Neural crest cell (in vitro differentiated cells): Measurements from ENCODE around the gene TSSK6. TPM values are rescaled to one million over a fixed set of nuclear protein-coding genes. Genes with fewer than 3 reads are reported as not detected.

ENCODE experiments used
- DNase-seq: peaks from one replicate; pipeline ENCODE4 v3.0.0; 2021; ENCODE audit warnings: low read depth, mixed read lengths, low spot score
- H3K27ac Mint-ChIP-seq: one replicate; pipeline ENCODE4 v1.8.0; 2021; ENCODE audit warnings: mild to moderate bottlenecking, mixed read lengths; ENCODE audit not compliant: unreplicated experiment
- H3K27me3 Mint-ChIP-seq: 2 replicates; pipeline ENCODE4 v1.8.0; 2021; ENCODE audit warnings: low read depth, mild to moderate bottlenecking, mixed read lengths
- H3K36me3 Mint-ChIP-seq: 2 replicates; pipeline ENCODE4 v1.8.0; 2021; ENCODE audit warnings: low read depth, mild to moderate bottlenecking, mixed read lengths
- H3K4me1 Mint-ChIP-seq: 2 replicates; pipeline ENCODE4 v1.8.0; 2021; ENCODE audit warnings: mixed read lengths
- H3K4me3 Mint-ChIP-seq: one replicate; pipeline ENCODE4 v1.8.0; 2021; ENCODE audit warnings: mild to moderate bottlenecking, mixed read lengths
- H3K9me3 Mint-ChIP-seq: 2 replicates; pipeline ENCODE4 v1.8.0; 2021; ENCODE audit warnings: mixed read lengths
- CTCF ChIP-seq: fragments of 200-600 bp; sonication (generic); conservative IDR thresholded peaks from 2 replicates; pipeline ENCODE4 v1.5.0; 2021; ENCODE audit warnings: antibody characterized with exemption, mild to moderate bottlenecking
- total RNA-seq: library from RNA; stranded (reverse); gene quantifications from 2 replicates; pipeline ENCODE4 v1.2.1, GENCODE V29; 2021

Gene TSSK6
- total RNA-seq, 1 donor from 2014 or later = 2.9 TPM

- peak overlapping the region; percentile 47 for H3K4me3 Mint-ChIP-seq
- no peaks in the 10 kb centered on the region for H3K9me3 Mint-ChIP-seq
- peaks cover 8% of the 10 kb centered on the region for H3K36me3 Mint-ChIP-seq
- H3K4me1 Mint-ChIP-seq = peaks cover 37% of the 10 kb centered on the region
- no peak for DNase-seq
- no peak overlapping the region for H3K27ac Mint-ChIP-seq
- H3K27me3 Mint-ChIP-seq = peaks cover 17% of the 10 kb centered on the region
- no peak for TF ChIP-seq CTCF
Measured at GRCh38 chr19:19532806-19533701, 17.7 kb upstream of the TSSK6 start.

DNA sequence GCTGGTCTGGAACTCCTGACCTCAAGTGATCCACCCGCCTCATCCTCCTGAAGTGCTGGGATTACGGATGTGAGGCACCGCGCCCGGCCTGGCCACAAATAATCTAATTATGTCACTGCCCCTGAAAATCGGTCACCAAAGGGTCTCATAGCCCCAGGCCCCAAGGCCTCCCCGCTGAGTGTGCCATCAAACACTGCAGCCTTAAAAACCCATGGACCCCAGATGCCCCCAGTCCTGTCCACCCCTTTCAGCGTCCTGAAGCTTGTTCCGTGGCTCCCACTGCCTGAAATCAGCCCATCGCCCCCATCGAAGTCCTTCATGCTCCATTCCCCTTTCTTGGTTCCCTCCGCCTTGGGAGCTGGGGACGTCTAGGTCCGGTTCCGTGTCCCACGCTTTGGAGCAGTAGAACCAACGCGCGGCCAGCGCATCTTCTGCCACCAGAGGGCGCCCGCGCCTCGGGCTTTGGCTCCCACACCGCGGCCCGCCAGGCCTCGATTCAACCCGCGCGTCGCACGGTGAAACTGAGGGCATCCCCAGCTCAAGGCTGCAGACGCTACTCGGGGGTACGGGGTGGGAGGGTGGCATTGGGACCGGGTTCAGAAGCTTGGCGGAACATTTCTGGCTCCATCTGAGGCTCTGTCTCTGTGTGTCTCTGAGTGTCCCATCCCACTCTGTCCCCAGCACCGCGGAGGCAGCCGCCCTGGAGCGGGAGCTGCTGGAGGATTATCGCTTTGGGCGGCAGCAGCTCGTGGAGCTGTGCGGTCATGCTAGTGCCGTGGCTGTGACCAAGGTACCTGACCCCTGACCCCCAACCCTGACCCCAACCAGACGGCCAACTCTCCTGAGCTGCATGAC lies 16.8 kb upstream of the TSSK6 start:
- peaks cover 13% of the 10 kb centered on the region for H3K27me3 Mint-ChIP-seq
- H3K4me3 Mint-ChIP-seq = peak overlapping the region; percentile 61

GRCh38 chr19:19530889-19531288 lies 15.5 kb upstream of the TSSK6 start:
- Mint-ChIP-seq H3K9me3 (no peaks in the 10 kb centered on the region), H3K27me3 (peaks cover 7% of the 10 kb centered on the region), H3K36me3 (peaks cover 8% of the 10 kb centered on the region), H3K4me3 (peak overlapping the region; percentile 67), H3K4me1 (peaks cover 47% of the 10 kb centered on the region), H3K27ac (peak overlapping the region; percentile 90)
- DNase-seq = no peak
- no peak for TF ChIP-seq CTCF

More for the DNA sequence above, 16.8 kb upstream of the TSSK6 start:
- H3K27ac Mint-ChIP-seq = peak overlapping the region; percentile 19
- DNase-seq = peak; percentile 86
- peak; percentile 98 for TF ChIP-seq CTCF
- H3K9me3 Mint-ChIP-seq = no peaks in the 10 kb centered on the region
- peaks cover 35% of the 10 kb centered on the region for H3K4me1 Mint-ChIP-seq
- H3K36me3 Mint-ChIP-seq = peaks cover 8% of the 10 kb centered on the region

DNA sequence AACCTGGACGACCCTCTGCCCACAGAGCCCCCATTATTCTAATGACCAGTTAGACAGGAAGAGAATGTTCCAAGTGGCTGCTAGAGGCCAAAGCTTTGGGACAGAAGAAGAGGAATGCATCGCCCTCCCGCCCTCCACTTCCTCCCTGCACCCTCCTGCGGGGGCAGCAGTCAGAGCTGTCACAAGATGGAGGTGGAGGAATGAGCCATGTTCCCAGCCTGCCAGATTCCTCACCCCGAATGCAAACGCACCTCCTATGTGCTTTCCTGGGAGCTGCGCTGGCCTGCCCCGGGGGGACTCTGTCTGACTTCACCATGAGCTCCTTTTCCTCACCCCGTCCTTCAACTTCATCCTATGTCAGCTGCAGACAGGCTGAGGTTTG lies 15.1 kb upstream of the TSSK6 start:
- Mint-ChIP-seq H3K9me3 (no peaks in the 10 kb centered on the region), H3K27me3 (peaks cover 7% of the 10 kb centered on the region), H3K36me3 (peaks cover 8% of the 10 kb centered on the region), H3K4me3 (peak overlapping the region; percentile 67), H3K4me1 (peaks cover 47% of the 10 kb centered on the region), H3K27ac (no peak overlapping the region)
- no peak for DNase-seq
- TF ChIP-seq CTCF = no peak

DNA sequence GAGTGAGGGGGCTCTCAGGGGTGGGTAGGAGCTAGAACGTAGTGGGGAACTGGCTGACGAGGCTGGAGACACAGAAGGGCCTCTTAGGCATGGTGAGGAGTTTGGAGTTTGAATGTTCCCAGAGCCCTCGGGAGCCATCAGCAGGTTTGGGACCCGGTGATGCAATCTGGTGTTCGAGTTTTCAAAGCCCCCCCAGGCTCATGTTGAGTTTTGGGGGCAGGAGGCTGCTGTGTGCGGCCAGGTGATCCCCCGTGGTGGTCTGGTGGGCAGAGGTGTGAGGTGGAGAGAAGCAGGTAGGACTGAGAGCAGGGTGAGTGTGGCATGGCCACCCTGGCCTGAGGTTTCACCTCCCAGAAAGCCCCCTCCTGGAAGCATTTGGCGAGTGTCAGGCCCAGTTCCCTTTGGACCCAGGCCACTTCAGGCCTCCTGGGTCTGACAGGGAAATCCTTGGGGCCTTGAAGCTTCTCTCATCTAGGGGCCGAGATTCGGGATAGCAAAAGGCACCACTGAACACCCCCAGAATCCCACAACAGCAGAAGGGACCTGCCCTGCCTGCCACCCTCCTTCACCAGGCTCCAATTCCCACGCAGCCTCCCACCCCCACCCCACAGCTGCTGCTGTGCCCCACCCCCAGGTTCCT lies 14.6 kb upstream of the TSSK6 start:
- H3K36me3 Mint-ChIP-seq = peaks cover 8% of the 10 kb centered on the region
- TF ChIP-seq CTCF = no peak
- no peak for DNase-seq
- H3K27me3 Mint-ChIP-seq = peaks cover 7% of the 10 kb centered on the region
- peaks cover 52% of the 10 kb centered on the region for H3K4me1 Mint-ChIP-seq
- no peak overlapping the region for H3K4me3 Mint-ChIP-seq
- no peaks in the 10 kb centered on the region for H3K9me3 Mint-ChIP-seq
- peak overlapping the region; percentile 67 for H3K27ac Mint-ChIP-seq
